NCI-H2107 treated with DMSO at 0.1 percent for 48 hours (cell line): Measurements from ENCODE around the gene ADGRD2.

Source experiments
- DNase-seq: peaks from one replicate; lab custom pipeline; 2025; ENCODE audit not compliant: unreplicated experiment; lab: John Stamatoyannopoulos, UW

Gene ADGRD2

GRCh38 chr9:124495126-124496074 lies 45.1 kb downstream of the ADGRD2 start:
- no peak for DNase-seq

GRCh38 chr9:124496075-124496449 lies 45.8 kb downstream of the ADGRD2 start:
- peak; percentile 31 for DNase-seq

GRCh38 chr9:124496463-124496862 lies 46.2 kb downstream of the ADGRD2 start:
- DNase-seq, result no peak

- no peak for DNase-seq
Measured at GRCh38 chr9:124497441-124497840, 47.2 kb downstream of the ADGRD2 start.

GRCh38 chr9:124498040-124498439 lies 47.8 kb downstream of the ADGRD2 start:
- DNase-seq, result no peak

GRCh38 chr9:124498499-124499146 lies 48.4 kb downstream of the ADGRD2 start:
- DNase-seq, result no peak

- no peak for DNase-seq
Measured at GRCh38 chr9:124499216-124499615, 49.0 kb downstream of the ADGRD2 start.

GRCh38 chr9:124500028-124500795 lies 50.0 kb downstream of the ADGRD2 start:
- no peak for DNase-seq

- DNase-seq, result no peak
Measured at GRCh38 chr9:124500796-124501611, 50.8 kb downstream of the ADGRD2 start.

- no peak for DNase-seq
Measured at GRCh38 chr9:124501771-124502320, 51.6 kb downstream of the ADGRD2 start.

GRCh38 chr9:124502711-124503702 lies 52.8 kb downstream of the ADGRD2 start:
- DNase-seq, result no peak

- no peak for DNase-seq
Measured at GRCh38 chr9:124503713-124504529, 53.7 kb downstream of the ADGRD2 start.

GRCh38 chr9:124504530-124505005 lies 54.3 kb downstream of the ADGRD2 start:
- no peak for DNase-seq

- no peak for DNase-seq
Measured at GRCh38 chr9:124505006-124505900, 55.0 kb downstream of the ADGRD2 start.

GRCh38 chr9:124505901-124506346 lies 55.7 kb downstream of the ADGRD2 start:
- no peak for DNase-seq

GRCh38 chr9:124506433-124506832 lies 56.2 kb downstream of the ADGRD2 start:
- DNase-seq, result no peak
